K562 (cell line): ENCODE results near the gene CSTPP1. TPM values are rescaled to one million over a fixed set of nuclear protein-coding genes. Genes with fewer than 3 reads are reported as not detected.
A peak's percentile ranks its signal among the peaks of the same experiment; 100 is the strongest.

Experiments used
- CTCFL ChIP-seq: IDR thresholded peaks from 2 replicates; pipeline ENCODE4 v1.6.1; 2011; ENCODE audit warnings: borderline replicate concordance, low read depth, mild to moderate bottlenecking, moderate library complexity, low read length; ENCODE audit not compliant: insufficient read depth, poor library complexity, severe bottlenecking
- DLX4 ChIP-seq: fragments of 250-450 bp; sonication (Bioruptor Pico); IDR thresholded peaks from 2 replicates; pipeline ENCODE4 v1.6.1; 2021; ENCODE audit warnings: mild to moderate bottlenecking
- SRF ChIP-seq, 2 experiments: fragments of 250-450, 450-650 bp in 1 of 2; sonication (Bioruptor Pico) in 1 of 2; sonication (generic) in 1 of 2; formaldehyde crosslinking; IDR thresholded peaks; 2 replicates each; pipeline versions ENCODE4 v1.5.0 to v1.5.1; 2020 to 2022; ENCODE audit warnings: mild to moderate bottlenecking in 1 of 2, missing genetic modification reagents in 1 of 2
- ZNF12 ChIP-seq: sonication (generic); formaldehyde crosslinking; IDR thresholded peaks from 2 replicates; pipeline ENCODE4 v1.4.0; 2020; ENCODE audit warnings: mild to moderate bottlenecking, missing genetic modification reagents
- polyA plus RNA-seq, 8 experiments: library from polyadenylated mRNA; depleted of rRNA in 4 of 8; stranded (reverse) in 5 of 8; unstranded in 3 of 8; fragments of >200 nt; fragmentation: Nextera tagmentation in 2 of 8; fragmentation: Illumina TruSeq in 1 of 8; extraction: Ambion mirVana in 2 of 8; extraction: Trizol in 1 of 8; gene quantifications; 2 replicates each; pipeline versions ENCODE4 v1.2.1 to v1.2.3, GENCODE V29; 2011 to 2014; ENCODE audit warnings: inconsistent platforms in 1 of 8, missing spikeins in 1 of 8
- total RNA-seq, 7 experiments: library from RNA; depleted of rRNA in 6 of 7; stranded (reverse); fragments of >200 nt in 6 of 7; fragmentation: Illumina TruSeq in 2 of 7; extraction: Trizol in 2 of 7; gene quantifications; 2 replicates each; pipeline versions ENCODE4 v1.2.1 to v1.2.3, GENCODE V29; 2011 to 2021; ENCODE audit warnings: low replicate concordance in 1 of 7
- TF ChIP-seq, protein P1 (sequence below), 3 experiments: IDR thresholded peaks in 2 of 3; conservative IDR thresholded peaks in 1 of 3; 2 replicates each; pipeline ENCODE4 v1.5.1; 2011 to 2012; ENCODE audit warnings: low read length in 3 of 3, mild to moderate bottlenecking in 3 of 3, control low read depth in 2 of 3, improper control_type of control experiment in 1 of 3, inconsistent platforms in 1 of 3, low read depth in 1 of 3, mixed read lengths in 1 of 3, moderate library complexity in 1 of 3; ENCODE audit not compliant: insufficient read depth in 2 of 3
- TF ChIP-seq, protein P2 (sequence below), 2 experiments: fragments of 450-650 bp; formaldehyde crosslinking in 1 of 2; IDR thresholded peaks; 2 replicates each; pipeline versions ENCODE4 v1.4.0 to v1.6.1; 2014 to 2020; ENCODE audit warnings: mild to moderate bottlenecking in 2 of 2, borderline replicate concordance in 1 of 2, low read depth in 1 of 2

Gene CSTPP1
- total and polyA plus RNA-seq, 9 of the 15 experiments (the other 6 are each of a cell fraction or from before 2014, with no cell fraction given) = 6.5 to 17.8 (median 9.2) TPM

GRCh38 chr11:47161134-47161854 is 224.7 kb downstream of the CSTPP1 start (continued):
- TF ChIP-seq, protein P1, sequence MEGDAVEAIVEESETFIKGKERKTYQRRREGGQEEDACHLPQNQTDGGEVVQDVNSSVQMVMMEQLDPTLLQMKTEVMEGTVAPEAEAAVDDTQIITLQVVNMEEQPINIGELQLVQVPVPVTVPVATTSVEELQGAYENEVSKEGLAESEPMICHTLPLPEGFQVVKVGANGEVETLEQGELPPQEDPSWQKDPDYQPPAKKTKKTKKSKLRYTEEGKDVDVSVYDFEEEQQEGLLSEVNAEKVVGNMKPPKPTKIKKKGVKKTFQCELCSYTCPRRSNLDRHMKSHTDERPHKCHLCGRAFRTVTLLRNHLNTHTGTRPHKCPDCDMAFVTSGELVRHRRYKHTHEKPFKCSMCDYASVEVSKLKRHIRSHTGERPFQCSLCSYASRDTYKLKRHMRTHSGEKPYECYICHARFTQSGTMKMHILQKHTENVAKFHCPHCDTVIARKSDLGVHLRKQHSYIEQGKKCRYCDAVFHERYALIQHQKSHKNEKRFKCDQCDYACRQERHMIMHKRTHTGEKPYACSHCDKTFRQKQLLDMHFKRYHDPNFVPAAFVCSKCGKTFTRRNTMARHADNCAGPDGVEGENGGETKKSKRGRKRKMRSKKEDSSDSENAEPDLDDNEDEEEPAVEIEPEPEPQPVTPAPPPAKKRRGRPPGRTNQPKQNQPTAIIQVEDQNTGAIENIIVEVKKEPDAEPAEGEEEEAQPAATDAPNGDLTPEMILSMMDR (IDR thresholded peaks at IDR 0.05 in 2 of 3, conservative IDR thresholded peaks at IDR 0.05 in 1 of 3; ENCODE audit: insufficient read depth in 2 of 3, low read depth in 1 of 3, low read length in 3 of 3) = peak; percentile 81 to 86 (median 83)
- TF ChIP-seq ZNF12 (CRISPR knock-in tag) (0 out of 2 replicates have a peak, but pooled peaks have one; percentile 41), SRF (CRISPR knock-in tag; IDR thresholded peaks at IDR 0.05) (no peak), DLX4 (CRISPR knock-in tag) (no peak), CTCFL (peak; percentile 94)
- TF ChIP-seq, protein P2, sequence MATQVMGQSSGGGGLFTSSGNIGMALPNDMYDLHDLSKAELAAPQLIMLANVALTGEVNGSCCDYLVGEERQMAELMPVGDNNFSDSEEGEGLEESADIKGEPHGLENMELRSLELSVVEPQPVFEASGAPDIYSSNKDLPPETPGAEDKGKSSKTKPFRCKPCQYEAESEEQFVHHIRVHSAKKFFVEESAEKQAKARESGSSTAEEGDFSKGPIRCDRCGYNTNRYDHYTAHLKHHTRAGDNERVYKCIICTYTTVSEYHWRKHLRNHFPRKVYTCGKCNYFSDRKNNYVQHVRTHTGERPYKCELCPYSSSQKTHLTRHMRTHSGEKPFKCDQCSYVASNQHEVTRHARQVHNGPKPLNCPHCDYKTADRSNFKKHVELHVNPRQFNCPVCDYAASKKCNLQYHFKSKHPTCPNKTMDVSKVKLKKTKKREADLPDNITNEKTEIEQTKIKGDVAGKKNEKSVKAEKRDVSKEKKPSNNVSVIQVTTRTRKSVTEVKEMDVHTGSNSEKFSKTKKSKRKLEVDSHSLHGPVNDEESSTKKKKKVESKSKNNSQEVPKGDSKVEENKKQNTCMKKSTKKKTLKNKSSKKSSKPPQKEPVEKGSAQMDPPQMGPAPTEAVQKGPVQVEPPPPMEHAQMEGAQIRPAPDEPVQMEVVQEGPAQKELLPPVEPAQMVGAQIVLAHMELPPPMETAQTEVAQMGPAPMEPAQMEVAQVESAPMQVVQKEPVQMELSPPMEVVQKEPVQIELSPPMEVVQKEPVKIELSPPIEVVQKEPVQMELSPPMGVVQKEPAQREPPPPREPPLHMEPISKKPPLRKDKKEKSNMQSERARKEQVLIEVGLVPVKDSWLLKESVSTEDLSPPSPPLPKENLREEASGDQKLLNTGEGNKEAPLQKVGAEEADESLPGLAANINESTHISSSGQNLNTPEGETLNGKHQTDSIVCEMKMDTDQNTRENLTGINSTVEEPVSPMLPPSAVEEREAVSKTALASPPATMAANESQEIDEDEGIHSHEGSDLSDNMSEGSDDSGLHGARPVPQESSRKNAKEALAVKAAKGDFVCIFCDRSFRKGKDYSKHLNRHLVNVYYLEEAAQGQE (IDR thresholded peaks at IDR 0.05; ENCODE audit: borderline replicate concordance) = peak; percentile 55; the same call in 1 of the 2 replicates
- TF ChIP-seq, protein P2 (CRISPR knock-in tag; IDR thresholded peaks at IDR 0.05; ENCODE audit: low read depth) = no peak
